Measurements from ENCODE around the gene PAX2.

The PAX2 gene

DNA sequence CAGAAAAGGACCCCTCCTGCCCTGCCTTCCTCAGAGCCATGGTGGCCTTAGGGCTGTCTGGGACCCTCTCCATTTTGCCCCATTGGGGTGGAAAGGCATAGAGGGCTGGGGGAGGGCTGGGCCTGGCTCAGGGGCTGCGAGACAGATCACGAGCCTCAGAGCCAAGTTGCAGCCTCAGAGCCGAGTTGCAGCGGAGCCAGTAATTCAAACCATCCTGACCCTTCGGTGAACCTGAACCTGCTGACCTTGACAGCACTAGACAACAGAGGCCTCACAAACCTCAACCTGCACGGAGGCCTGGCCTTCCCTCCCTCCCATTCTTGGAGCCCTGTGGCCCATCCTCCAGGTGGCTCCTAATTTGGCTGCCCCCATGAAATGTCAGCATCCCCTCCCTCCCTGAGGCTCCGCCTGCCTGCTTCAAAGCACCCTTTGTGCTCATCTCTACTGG lies 45.4 kb downstream of the PAX2 start:
- peaks cover 77% of the 10 kb centered on the region for H3K27me3 ChIP-seq (replicated peaks; ENCODE audit: insufficient read depth, low read length)
- H3F3A ChIP-seq (ENCODE audit: insufficient read depth, low read length): no peaks in the 10 kb centered on the region
- no peaks in the 10 kb centered on the region for H3K9me2 ChIP-seq (replicated peaks; ENCODE audit: insufficient read depth, low read length)
- H2AFZ ChIP-seq (ENCODE audit: low read length): no peak overlapping the region
- H3K4me1 ChIP-seq (ENCODE audit: low read length): no peaks in the 10 kb centered on the region
- H4K20me1 ChIP-seq (ENCODE audit: insufficient read depth, low read length): no peaks in the 10 kb centered on the region
- DNase-seq: no peak
- no peaks in the 10 kb centered on the region for H3K9me3 ChIP-seq (replicated peaks; ENCODE audit: insufficient read depth, low read length)
- no peak overlapping the region for H3K27ac ChIP-seq (ENCODE audit: low read length)
- H3K36me3 ChIP-seq (replicated peaks; ENCODE audit: insufficient read depth, low read length): no peaks in the 10 kb centered on the region
- no peak overlapping the region for H3K4me3 ChIP-seq (ENCODE audit: low read length)
- TF ChIP-seq, protein P1, sequence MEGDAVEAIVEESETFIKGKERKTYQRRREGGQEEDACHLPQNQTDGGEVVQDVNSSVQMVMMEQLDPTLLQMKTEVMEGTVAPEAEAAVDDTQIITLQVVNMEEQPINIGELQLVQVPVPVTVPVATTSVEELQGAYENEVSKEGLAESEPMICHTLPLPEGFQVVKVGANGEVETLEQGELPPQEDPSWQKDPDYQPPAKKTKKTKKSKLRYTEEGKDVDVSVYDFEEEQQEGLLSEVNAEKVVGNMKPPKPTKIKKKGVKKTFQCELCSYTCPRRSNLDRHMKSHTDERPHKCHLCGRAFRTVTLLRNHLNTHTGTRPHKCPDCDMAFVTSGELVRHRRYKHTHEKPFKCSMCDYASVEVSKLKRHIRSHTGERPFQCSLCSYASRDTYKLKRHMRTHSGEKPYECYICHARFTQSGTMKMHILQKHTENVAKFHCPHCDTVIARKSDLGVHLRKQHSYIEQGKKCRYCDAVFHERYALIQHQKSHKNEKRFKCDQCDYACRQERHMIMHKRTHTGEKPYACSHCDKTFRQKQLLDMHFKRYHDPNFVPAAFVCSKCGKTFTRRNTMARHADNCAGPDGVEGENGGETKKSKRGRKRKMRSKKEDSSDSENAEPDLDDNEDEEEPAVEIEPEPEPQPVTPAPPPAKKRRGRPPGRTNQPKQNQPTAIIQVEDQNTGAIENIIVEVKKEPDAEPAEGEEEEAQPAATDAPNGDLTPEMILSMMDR (IDR thresholded peaks at IDR 0.05; ENCODE audit: low read length): no peak
- TF ChIP-seq EZH2phosphoT487 (IDR thresholded peaks at IDR 0.05; ENCODE audit: low read length): no peak
- TF ChIP-seq EZH2 (optimal IDR thresholded peaks at IDR 0.05; ENCODE audit: low read depth, low read length): no peak
- H3K9ac ChIP-seq (ENCODE audit: low read length): no peak overlapping the region
- H3K79me2 ChIP-seq (ENCODE audit: low read length): no peaks in the 10 kb centered on the region
- no peak overlapping the region for H3K4me2 ChIP-seq (ENCODE audit: low read depth, low read length)

DNA sequence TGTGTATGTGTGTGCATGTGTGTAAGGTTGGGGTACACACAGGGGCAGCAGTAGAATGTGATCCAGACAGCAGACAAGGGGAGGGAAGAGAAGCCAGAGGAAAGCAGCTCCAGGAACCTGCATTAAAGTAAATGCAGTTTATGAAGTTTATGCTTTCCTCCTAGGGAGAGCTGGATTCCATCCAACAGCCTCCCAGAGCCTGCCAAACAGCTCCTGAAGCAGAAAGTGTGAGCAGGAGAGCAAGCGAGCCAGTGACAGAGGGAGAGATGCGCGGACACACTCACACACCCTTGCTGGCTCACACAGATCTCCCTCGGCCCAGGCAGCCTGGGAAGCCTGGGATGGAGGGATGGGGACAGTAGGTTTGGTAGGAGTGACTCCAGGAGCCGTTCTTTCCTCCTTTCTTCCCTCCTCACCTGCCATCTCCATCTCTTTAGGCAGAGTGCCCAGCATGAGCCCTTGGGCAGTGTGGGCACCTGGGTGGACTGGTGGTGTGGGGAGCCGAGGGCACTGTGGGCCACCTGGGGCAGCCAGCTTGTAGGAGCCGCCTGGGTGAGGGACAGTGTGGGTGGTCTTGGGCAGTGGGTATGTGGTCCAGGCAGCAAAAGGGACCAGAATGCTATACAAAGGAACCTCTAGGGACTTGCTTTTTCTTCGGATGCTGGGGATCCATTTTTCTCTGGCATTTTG lies 46.1 kb downstream of the PAX2 start:
- H3K36me3 ChIP-seq (replicated peaks; ENCODE audit: insufficient read depth, low read length): no peaks in the 10 kb centered on the region
- no peak overlapping the region for H3K9ac ChIP-seq (ENCODE audit: low read length)
- no peaks in the 10 kb centered on the region for H3K4me1 ChIP-seq (ENCODE audit: low read length)
- H4K20me1 ChIP-seq (ENCODE audit: insufficient read depth, low read length): no peaks in the 10 kb centered on the region
- no peak for DNase-seq
- H2AFZ ChIP-seq (ENCODE audit: low read length): no peak overlapping the region
- peaks cover 69% of the 10 kb centered on the region for H3K27me3 ChIP-seq (replicated peaks; ENCODE audit: insufficient read depth, low read length)
- H3F3A ChIP-seq (ENCODE audit: insufficient read depth, low read length): no peaks in the 10 kb centered on the region
- H3K79me2 ChIP-seq (ENCODE audit: low read length): no peaks in the 10 kb centered on the region
- no peak overlapping the region for H3K4me3 ChIP-seq (ENCODE audit: low read length)
- no peak overlapping the region for H3K27ac ChIP-seq (ENCODE audit: low read length)
- no peaks in the 10 kb centered on the region for H3K9me3 ChIP-seq (replicated peaks; ENCODE audit: insufficient read depth, low read length)
- H3K9me2 ChIP-seq (replicated peaks; ENCODE audit: insufficient read depth, low read length): no peaks in the 10 kb centered on the region
- TF ChIP-seq, protein P1 (IDR thresholded peaks at IDR 0.05; ENCODE audit: low read length): no peak
- TF ChIP-seq EZH2phosphoT487 (IDR thresholded peaks at IDR 0.05; ENCODE audit: low read length): no peak
- H3K4me2 ChIP-seq (ENCODE audit: low read depth, low read length): no peak overlapping the region

DNA sequence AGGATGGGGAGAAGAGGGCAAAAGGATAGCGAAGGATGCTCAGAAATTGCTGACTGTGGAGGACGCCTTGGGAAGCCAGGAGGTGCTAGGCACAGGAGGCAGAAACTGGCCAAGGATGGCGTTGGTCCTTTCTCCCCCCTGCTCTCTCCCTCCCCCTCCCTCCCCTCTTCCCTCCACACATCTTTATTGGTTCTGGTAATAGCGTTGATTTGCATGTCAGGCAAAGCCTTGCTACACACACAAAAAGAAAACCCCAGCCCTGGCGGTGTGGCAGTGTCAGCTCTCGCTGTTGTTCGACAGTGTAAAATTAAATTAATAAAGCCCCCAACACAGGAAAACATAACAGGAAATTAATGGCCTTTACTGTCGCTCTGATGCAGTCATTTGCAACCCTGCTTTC lies 47.2 kb downstream of the PAX2 start:
- Histone ChIP-seq H3K9me3 (replicated peaks; ENCODE audit: insufficient read depth, low read length) (no peaks in the 10 kb centered on the region), H2AFZ (ENCODE audit: low read length) (no peak overlapping the region), H3K4me2 (ENCODE audit: low read depth, low read length) (no peak overlapping the region), H3K27me3 (replicated peaks; ENCODE audit: insufficient read depth, low read length) (peaks cover 66% of the 10 kb centered on the region), H3K27ac (ENCODE audit: low read length) (no peak overlapping the region), H4K20me1 (ENCODE audit: insufficient read depth, low read length) (no peaks in the 10 kb centered on the region), H3K36me3 (replicated peaks; ENCODE audit: insufficient read depth, low read length) (no peaks in the 10 kb centered on the region), H3K79me2 (ENCODE audit: low read length) (no peaks in the 10 kb centered on the region), H3K4me1 (ENCODE audit: low read length) (no peaks in the 10 kb centered on the region), H3K9me2 (replicated peaks; ENCODE audit: insufficient read depth, low read length) (no peaks in the 10 kb centered on the region), H3K4me3 (ENCODE audit: low read length) (no peak overlapping the region), H3K9ac (ENCODE audit: low read length) (no peak overlapping the region), H3F3A (ENCODE audit: insufficient read depth, low read length) (no peaks in the 10 kb centered on the region)
- TF ChIP-seq, protein P1 (IDR thresholded peaks at IDR 0.05; ENCODE audit: low read length): no peak
- TF ChIP-seq EZH2 (optimal IDR thresholded peaks at IDR 0.05; ENCODE audit: low read depth, low read length): no peak
- no peak for TF ChIP-seq EZH2phosphoT487 (IDR thresholded peaks at IDR 0.05; ENCODE audit: low read length)
- DNase-seq: no peak
